Glomerular visceral epithelial cell (primary cell): ENCODE data around the gene VIPR2.
"Not testable (repeated sequence)": the region's sequence is repeated elsewhere in the genome, so short reads cannot be mapped to it uniquely, and the experiment has no call there.

Source experiments
- DNase-seq: peaks from one replicate; pipeline ENCODE4 v3.0.0-alpha.2; 2016; ENCODE audit errors: extremely low spot score

Gene VIPR2

GRCh38 chr7:159105066-159105780 lies 39.4 kb downstream of the VIPR2 start:
- DNase-seq: no peak

- no peak for DNase-seq
Observed at GRCh38 chr7:159104188-159104920, 40.3 kb downstream of the VIPR2 start.

GRCh38 chr7:159103382-159104187 lies 41.1 kb downstream of the VIPR2 start:
- no peak for DNase-seq

- DNase-seq: no peak
Observed at GRCh38 chr7:159102681-159103381, 41.8 kb downstream of the VIPR2 start.

- DNase-seq: not testable (repeated sequence)
Observed at GRCh38 chr7:159101661-159102091, 43.0 kb downstream of the VIPR2 start.

- not testable (repeated sequence) for DNase-seq
Observed at GRCh38 chr7:159101083-159101395, 43.6 kb downstream of the VIPR2 start.

GRCh38 chr7:159100281-159101082 lies 44.2 kb downstream of the VIPR2 start:
- not testable (repeated sequence) for DNase-seq

GRCh38 chr7:159099711-159100231 lies 44.9 kb downstream of the VIPR2 start:
- DNase-seq: no peak

GRCh38 chr7:159098811-159099655 lies 45.6 kb downstream of the VIPR2 start:
- no peak for DNase-seq

- DNase-seq: no peak
Observed at GRCh38 chr7:159098424-159098786, 46.3 kb downstream of the VIPR2 start.

GRCh38 chr7:159097661-159098423 lies 46.8 kb downstream of the VIPR2 start:
- DNase-seq: no peak

- no peak for DNase-seq
Observed at GRCh38 chr7:159096736-159097581, 47.7 kb downstream of the VIPR2 start.

- no peak for DNase-seq
Observed at GRCh38 chr7:159095979-159096411, 48.7 kb downstream of the VIPR2 start.

- no peak for DNase-seq
Observed at GRCh38 chr7:159094919-159095915, 49.5 kb downstream of the VIPR2 start.

GRCh38 chr7:159094023-159094740 lies 50.5 kb downstream of the VIPR2 start:
- DNase-seq: no peak

- no peak for DNase-seq
Observed at GRCh38 chr7:159093351-159093971, 51.2 kb downstream of the VIPR2 start.
